SK-N-MC (cell line): ENCODE results near the gene PKNOX2.

ENCODE experiments used
- DNase-seq: peaks from one replicate; pipeline ENCODE4 v3.0.0-alpha.2; 2011; ENCODE audit warnings: low read depth, low spot score
- H3K27ac ChIP-seq: fragments of 200-600 bp; sonication (generic); 2 replicates; pipeline ENCODE4 v1.5.1; 2016; ENCODE audit warnings: mixed run types
- H3K36me3 ChIP-seq: fragments of 200-600 bp; sonication (generic); 2 replicates; pipeline ENCODE4 v1.6.1; 2017; ENCODE audit warnings: antibody characterized with exemption, low read length, mixed read lengths; ENCODE audit not compliant: insufficient read depth
- H3K4me3 ChIP-seq: fragments of 200-600 bp; sonication (generic); 2 replicates; pipeline ENCODE4 v1.5.1; 2016
- H3K9ac ChIP-seq: fragments of 200-600 bp; sonication (generic); 2 replicates; pipeline ENCODE4 v1.8.0; 2017; ENCODE audit warnings: mixed run types, mixed read lengths; ENCODE audit not compliant: insufficient read length
- H3K9me3 ChIP-seq: fragments of 200-600 bp; sonication (generic); 2 replicates; pipeline ENCODE4 v1.6.1; 2017; ENCODE audit warnings: low read depth, mild to moderate bottlenecking, antibody characterized with exemption, low read length, moderate library complexity, mixed read lengths
- EZH2 ChIP-seq: fragments of 200-600 bp; sonication (generic); IDR thresholded peaks from one replicate; pipeline ENCODE4 v1.6.1; 2017; ENCODE audit warnings: antibody characterized with exemption
- FOXP2 ChIP-seq: optimal IDR thresholded peaks from 2 replicates; pipeline ENCODE3; 2011; ENCODE audit warnings: mild to moderate bottlenecking, moderate library complexity; ENCODE audit not compliant: insufficient read depth; ENCODE audit errors: extremely low read length, control extremely low read depth
- POLR2AphosphoS5 ChIP-seq: IDR thresholded peaks from 2 replicates; pipeline ENCODE4 v1.6.1; 2012; ENCODE audit warnings: mild to moderate bottlenecking, low read depth, low read length, borderline replicate concordance

PKNOX2 gene

DNA sequence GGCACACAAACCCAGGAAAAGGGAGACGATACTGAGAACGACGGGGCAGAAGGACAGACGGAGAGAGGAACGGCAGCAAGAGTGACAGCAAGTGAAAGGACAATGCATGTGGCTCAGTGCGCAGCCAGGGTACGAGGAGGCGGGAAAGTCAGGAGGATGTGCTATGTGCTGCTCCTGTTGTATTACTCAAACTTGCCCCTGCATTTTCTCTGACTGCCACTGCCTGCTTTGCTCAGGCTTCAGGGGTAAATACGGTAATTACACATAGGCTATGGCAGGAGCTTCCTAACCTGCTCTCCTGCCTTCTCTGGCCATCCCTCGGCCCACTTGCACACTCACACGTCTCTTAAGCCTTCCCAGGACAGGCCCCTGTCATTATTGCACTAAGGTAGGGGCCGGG lies 236.7 kb downstream of the PKNOX2 start:
- H3K9me3 ChIP-seq: no peaks in the 10 kb centered on the region
- no peak overlapping the region for H3K4me3 ChIP-seq
- H3K9ac ChIP-seq: no peak overlapping the region
- TF ChIP-seq FOXP2: no peak
- TF ChIP-seq EZH2: no peak
- TF ChIP-seq POLR2AphosphoS5: no peak
- no peak overlapping the region for H3K27ac ChIP-seq
- H3K36me3 ChIP-seq: no peaks in the 10 kb centered on the region
- no peak for DNase-seq

DNA sequence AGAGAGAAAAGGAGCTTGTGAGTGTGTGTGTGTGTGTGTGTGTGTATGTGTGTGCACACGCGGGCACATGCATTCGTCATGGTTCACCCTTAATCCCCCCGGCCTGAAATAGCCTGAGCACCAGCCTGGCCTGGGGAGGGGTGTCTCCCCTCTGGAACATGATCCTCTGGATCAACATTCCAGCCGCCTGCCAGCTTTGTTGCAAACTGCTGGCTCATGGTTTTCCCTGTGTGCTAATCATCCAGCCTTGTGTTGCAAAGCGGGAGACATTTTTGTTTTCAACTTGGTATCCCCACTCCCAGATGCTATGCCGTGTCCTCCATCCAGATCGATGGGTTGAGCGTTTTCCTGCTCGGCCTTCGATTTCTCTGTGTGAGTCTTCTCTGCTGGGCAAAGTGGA lies 237.2 kb downstream of the PKNOX2 start:
- Histone ChIP-seq H3K9me3 (no peaks in the 10 kb centered on the region), H3K36me3 (no peaks in the 10 kb centered on the region), H3K4me3 (no peak overlapping the region), H3K27ac (no peak overlapping the region), H3K9ac (no peak overlapping the region)
- no peak for DNase-seq
- TF ChIP-seq FOXP2: no peak
- TF ChIP-seq POLR2AphosphoS5: no peak
- no peak for TF ChIP-seq EZH2

GRCh38 chr11:125402435-125402834 lies 237.9 kb downstream of the PKNOX2 start:
- TF ChIP-seq FOXP2 (no peak), POLR2AphosphoS5 (no peak), EZH2 (no peak)
- H3K9ac ChIP-seq: no peak overlapping the region
- H3K27ac ChIP-seq: no peak overlapping the region
- no peak for DNase-seq
- no peak overlapping the region for H3K4me3 ChIP-seq
- no peaks in the 10 kb centered on the region for H3K9me3 ChIP-seq
- no peaks in the 10 kb centered on the region for H3K36me3 ChIP-seq

GRCh38 chr11:125404157-125404810 lies 239.7 kb downstream of the PKNOX2 start:
- no peak for DNase-seq
- Histone ChIP-seq H3K4me3 (no peak overlapping the region), H3K9me3 (no peaks in the 10 kb centered on the region), H3K9ac (no peak overlapping the region), H3K27ac (no peak overlapping the region), H3K36me3 (no peaks in the 10 kb centered on the region)
- TF ChIP-seq FOXP2 (no peak), POLR2AphosphoS5 (no peak), EZH2 (no peak)

DNA sequence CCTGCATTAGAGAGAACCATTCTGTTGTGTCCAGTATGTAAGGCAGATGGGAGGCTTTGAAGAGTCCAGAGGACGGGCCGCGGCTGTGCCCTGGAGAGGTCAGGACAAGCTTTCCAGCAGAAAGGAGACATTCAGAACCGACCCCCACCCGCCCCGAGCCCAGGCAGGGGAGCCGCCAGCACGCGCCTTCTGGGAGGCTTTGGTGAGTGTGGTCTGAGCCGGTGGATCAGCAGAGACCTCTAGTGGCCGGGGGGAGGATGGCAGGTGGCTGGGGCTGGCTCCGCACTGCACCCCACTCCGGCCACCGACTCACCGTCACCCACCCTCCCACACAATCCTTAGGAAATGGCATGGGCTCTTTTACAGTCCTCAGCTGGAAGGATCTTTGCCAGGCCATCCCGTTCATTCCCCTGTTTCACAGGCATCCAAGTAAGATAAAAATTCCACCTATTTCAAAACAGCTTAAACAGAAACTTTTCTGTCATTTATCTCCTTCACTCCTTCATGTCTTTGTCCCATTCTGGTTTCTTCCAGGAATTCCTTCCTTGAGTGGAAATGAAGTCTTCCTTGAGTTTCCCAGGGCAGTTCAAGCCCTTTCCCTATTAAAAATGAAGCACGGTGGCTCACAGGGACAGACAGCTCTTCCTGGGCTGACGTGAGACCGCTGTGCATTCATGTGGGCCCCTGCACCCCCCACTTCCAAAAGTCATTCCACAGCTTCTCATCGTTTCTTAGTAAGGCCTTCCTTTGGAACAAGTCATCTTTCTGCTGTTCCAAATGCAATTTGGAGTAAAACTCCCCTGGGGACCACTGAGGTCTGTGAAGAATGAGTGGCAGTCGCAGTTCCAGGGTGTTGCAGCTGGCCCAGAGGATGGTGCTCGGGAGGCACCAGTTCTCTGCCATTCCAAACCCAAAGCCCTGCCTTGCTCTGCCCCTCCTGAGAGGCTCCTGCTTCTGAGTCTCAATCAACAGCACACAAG lies 240.6 kb downstream of the PKNOX2 start:
- Histone ChIP-seq H3K36me3 (no peaks in the 10 kb centered on the region), H3K9me3 (no peaks in the 10 kb centered on the region), H3K27ac (no peak overlapping the region), H3K4me3 (no peak overlapping the region), H3K9ac (no peak overlapping the region)
- no peak for TF ChIP-seq FOXP2
- TF ChIP-seq POLR2AphosphoS5: no peak
- TF ChIP-seq EZH2: no peak
- no peak for DNase-seq

- Histone ChIP-seq H3K9me3 (no peaks in the 10 kb centered on the region), H3K27ac (no peak overlapping the region), H3K36me3 (no peaks in the 10 kb centered on the region), H3K9ac (no peak overlapping the region), H3K4me3 (no peak overlapping the region)
- TF ChIP-seq POLR2AphosphoS5 (no peak), FOXP2 (no peak), EZH2 (no peak)
- no peak for DNase-seq
Measured at GRCh38 chr11:125407046-125407445, 242.5 kb downstream of the PKNOX2 start.

- TF ChIP-seq FOXP2: no peak
- TF ChIP-seq EZH2: no peak
- no peak for TF ChIP-seq POLR2AphosphoS5
- Histone ChIP-seq H3K27ac (no peak overlapping the region), H3K4me3 (no peak overlapping the region), H3K9ac (no peak overlapping the region), H3K36me3 (no peaks in the 10 kb centered on the region), H3K9me3 (no peaks in the 10 kb centered on the region)
- DNase-seq: no peak
Measured at GRCh38 chr11:125408311-125408711, 243.8 kb downstream of the PKNOX2 start.

DNA sequence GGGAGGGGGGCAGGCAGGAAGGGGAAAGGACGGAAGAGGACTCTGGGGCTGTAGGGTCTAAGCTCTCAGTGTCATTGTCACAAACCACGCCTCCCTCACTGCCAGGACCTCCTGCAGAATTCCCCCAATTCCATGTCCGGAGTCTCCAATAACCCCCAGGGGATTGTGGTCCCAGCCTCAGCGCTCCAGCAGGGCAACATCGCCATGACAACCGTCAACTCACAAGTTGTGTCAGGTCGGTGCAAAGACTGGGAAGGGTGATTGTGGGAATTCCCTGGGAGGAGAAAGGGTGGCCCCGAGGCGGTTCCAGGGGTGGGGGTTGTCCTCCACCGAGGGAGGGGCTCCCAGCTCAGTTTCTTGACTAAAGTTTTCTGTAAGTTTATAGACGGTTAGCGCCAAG lies 245.5 kb downstream of the PKNOX2 start:
- Histone ChIP-seq H3K4me3 (no peak overlapping the region), H3K36me3 (no peaks in the 10 kb centered on the region), H3K27ac (no peak overlapping the region), H3K9ac (no peak overlapping the region), H3K9me3 (no peaks in the 10 kb centered on the region)
- DNase-seq: peak; percentile 5
- TF ChIP-seq EZH2 (no peak), POLR2AphosphoS5 (no peak), FOXP2 (no peak)

GRCh38 chr11:125412177-125412496 lies 247.6 kb downstream of the PKNOX2 start:
- Histone ChIP-seq H3K27ac (no peak overlapping the region), H3K4me3 (no peak overlapping the region)
- TF ChIP-seq POLR2AphosphoS5: no peak
- no peak for TF ChIP-seq EZH2
- no peak for TF ChIP-seq FOXP2

More at GRCh38 chr11:125412177-125412496, 247.6 kb downstream of the PKNOX2 start:
- no peaks in the 10 kb centered on the region for H3K9me3 ChIP-seq
- H3K9ac ChIP-seq: no peak overlapping the region
- no peak for DNase-seq
- no peaks in the 10 kb centered on the region for H3K36me3 ChIP-seq
